GF-D8 (cell line): ENCODE results near the gene PLA2G2D.

ENCODE experiments used
- DNase-seq: peaks from one replicate; lab custom pipeline; 2025; lab: John Stamatoyannopoulos, UW

Gene PLA2G2D

GRCh38 chr1:20119347-20119746, at the start of gene PLA2G2D:
TSS of gene PLA2G2D (minus strand) at chr1:20119536. CDS start at chr1:20119498, 38 bp downstream.
- no peak for DNase-seq

GRCh38 chr1:20168564-20169491, 49.5 kb upstream of the PLA2G2D start:
- DNase-seq = no peak

- DNase-seq = no peak
Measured at GRCh38 chr1:20167126-20167525, 47.8 kb upstream of the PLA2G2D start.

- no peak for DNase-seq
Measured at GRCh38 chr1:20166051-20166450, 46.7 kb upstream of the PLA2G2D start.

- no peak for DNase-seq
Measured at GRCh38 chr1:20165522-20165951, 46.2 kb upstream of the PLA2G2D start.

- no peak for DNase-seq
Measured at GRCh38 chr1:20164694-20165202, 45.4 kb upstream of the PLA2G2D start.

GRCh38 chr1:20160034-20160433, 40.7 kb upstream of the PLA2G2D start:
- DNase-seq = no peak

- no peak for DNase-seq
Measured at GRCh38 chr1:20158358-20159070, 39.2 kb upstream of the PLA2G2D start.

GRCh38 chr1:20154301-20154831, 35.0 kb upstream of the PLA2G2D start:
- DNase-seq = no peak

- DNase-seq = no peak
Measured at GRCh38 chr1:20153000-20153418, 33.7 kb upstream of the PLA2G2D start.

- no peak for DNase-seq
Measured at GRCh38 chr1:20152599-20152930, 33.2 kb upstream of the PLA2G2D start.

- no peak for DNase-seq
Measured at GRCh38 chr1:20151906-20152598, 32.7 kb upstream of the PLA2G2D start.

GRCh38 chr1:20150969-20151368, 31.6 kb upstream of the PLA2G2D start:
- DNase-seq = no peak

GRCh38 chr1:20150326-20150705, 31.0 kb upstream of the PLA2G2D start:
- DNase-seq = no peak

- DNase-seq = no peak
Measured at GRCh38 chr1:20149601-20150325, 30.4 kb upstream of the PLA2G2D start.

GRCh38 chr1:20148571-20149500, 29.5 kb upstream of the PLA2G2D start:
- DNase-seq = no peak

- no peak for DNase-seq
Measured at GRCh38 chr1:20147846-20148570, 28.7 kb upstream of the PLA2G2D start.

- no peak for DNase-seq
Measured at GRCh38 chr1:20143734-20144565, 24.6 kb upstream of the PLA2G2D start.

- DNase-seq = no peak
Measured at GRCh38 chr1:20143318-20143717, 24.0 kb upstream of the PLA2G2D start.
